GM18858 (cell line): Measurements from ENCODE around the gene ATP7B.
A peak's percentile ranks its signal among the peaks of the same experiment; 100 is the strongest.

Source experiments
- ATAC-seq: cut with Tn5 transposase; IDR thresholded peaks from one replicate; pipeline ENCODE4 v1.9.1; 2021; ENCODE audit not compliant: unreplicated experiment

ATP7B gene

DNA sequence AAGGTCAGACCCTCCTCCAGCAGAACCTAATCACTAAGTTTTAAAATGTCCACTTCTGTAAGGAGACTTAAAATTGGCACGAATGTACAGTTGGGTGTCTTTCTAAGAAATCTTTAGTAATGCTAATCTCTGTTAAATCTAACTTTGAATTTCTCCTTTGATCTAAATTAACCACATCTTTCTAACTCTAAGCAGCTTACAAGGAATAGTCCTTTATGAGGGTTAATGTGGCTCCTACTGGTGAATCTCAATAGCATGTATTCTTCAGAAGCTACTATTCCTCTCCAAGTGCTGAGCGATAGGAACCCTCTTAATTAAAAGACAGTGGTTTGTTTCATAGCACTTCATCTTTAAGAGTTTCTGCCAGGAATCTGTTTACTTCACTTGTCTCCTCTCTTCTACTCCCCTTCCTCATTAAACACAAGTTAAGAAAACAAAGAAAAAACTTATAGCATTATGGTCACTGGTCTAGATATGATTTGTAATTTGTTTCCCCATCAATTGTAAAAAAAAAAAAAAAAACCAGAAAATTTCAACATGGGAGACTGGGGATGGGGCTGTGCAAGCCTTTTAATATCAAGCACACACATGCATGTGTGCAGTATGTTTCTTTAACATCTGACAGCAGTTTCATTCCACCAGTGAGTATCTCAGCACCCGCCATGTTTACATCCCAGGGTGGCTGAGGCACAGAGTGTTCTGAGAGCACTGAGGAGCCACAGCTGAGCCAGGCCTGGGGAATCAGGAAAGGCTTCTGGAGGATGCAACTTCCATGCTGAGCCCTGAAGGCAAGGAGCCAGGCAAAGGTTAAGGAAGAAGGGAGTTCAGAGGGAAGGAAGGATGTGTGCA lies 57.7 kb downstream of the ATP7B start:
- no peak for ATAC-seq

DNA sequence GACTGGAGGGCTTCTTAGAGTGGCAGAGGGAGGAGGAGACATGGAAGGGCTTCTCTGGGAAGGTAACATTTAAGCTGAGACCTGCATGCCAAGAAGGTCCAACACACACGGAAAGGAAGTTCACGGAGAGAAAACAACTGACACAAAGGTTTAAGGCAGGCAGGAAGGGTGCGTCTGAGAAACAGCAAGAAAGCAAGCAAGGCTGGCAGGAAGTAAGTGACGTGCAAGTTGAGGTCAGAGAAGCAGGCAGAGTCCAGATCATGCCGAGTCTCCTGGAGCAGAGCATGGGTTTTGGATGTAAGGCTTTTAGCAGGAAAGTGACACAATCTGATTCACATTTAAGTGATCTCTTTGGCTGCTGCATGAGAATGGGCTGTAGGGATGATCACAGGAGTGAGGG lies 60.5 kb downstream of the ATP7B start:
- no peak for ATAC-seq

DNA sequence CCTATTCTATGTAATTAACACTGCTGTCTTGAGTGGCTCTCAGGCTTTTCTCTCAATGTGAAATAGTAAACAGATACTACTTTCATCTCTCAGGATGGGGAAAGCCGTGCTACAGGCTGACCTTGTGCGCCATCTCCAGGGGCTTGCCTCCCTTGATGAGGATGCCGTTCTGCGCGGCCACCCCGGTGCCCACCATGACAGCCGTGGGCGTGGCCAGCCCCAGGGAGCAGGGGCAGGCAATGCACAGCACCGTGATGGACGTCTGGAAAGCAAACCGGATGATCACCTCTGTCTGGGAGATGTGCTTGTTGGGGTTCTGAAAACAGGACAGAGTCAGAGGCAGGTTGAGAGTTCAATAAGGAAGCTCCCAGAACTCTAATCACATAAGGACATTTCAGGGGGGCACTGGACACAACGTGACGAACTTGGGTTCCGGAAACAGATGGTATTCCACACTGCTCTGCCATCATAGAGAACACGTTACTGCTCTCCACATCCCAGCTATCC lies 65.0 kb downstream of the ATP7B start:
- no peak for ATAC-seq

- ATAC-seq, result peak; percentile 76
Observed at GRCh38 chr13:51945149-51945548, 66.1 kb downstream of the ATP7B start.

- ATAC-seq, result no peak
Observed at GRCh38 chr13:51944428-51944827, 66.8 kb downstream of the ATP7B start.

DNA sequence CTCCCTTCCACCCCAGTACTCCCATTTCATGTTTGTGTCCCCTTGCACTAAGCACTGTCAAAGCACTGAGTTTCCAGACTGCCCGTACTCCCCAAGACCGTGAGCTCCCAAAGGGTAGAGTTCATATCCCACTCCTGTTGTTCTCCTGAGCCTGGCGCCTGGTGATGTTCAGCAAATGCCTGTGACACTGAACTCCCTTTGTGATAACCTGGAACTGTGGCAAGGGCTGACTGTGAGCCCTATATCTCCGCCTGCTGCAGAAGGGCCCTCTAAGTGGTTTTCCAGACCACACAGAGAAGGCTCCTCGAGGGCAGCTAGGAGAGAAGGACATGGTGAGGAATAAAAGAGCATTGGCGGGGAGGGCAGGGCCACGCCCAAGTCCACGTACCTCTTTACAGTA lies 67.5 kb downstream of the ATP7B start:
- ATAC-seq, result no peak

DNA sequence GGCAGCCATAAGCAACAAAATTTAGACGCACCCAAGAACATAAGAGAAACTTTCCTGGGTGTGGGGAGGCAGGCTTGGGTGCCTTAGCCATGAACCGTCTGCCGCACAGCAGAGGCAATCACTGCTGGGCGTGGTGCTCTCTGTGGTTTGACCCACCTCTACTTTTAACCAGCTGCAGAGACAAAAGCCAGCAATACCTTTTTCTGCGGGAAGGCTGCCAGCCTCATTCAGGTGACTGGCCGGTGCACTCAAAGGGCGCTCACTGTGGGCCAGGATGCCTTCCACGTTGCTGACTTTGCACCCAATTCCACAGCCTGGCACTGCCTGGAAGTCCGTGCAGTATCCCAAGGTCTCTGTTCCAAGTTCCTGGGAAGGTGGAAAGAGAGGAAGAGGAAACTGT lies 69.1 kb downstream of the ATP7B start:
- ATAC-seq, result no peak

GRCh38 chr13:51938454-51938853 lies 72.8 kb downstream of the ATP7B start:
- ATAC-seq, result no peak

GRCh38 chr13:51937320-51938290 lies 73.6 kb downstream of the ATP7B start:
- ATAC-seq, result no peak

DNA sequence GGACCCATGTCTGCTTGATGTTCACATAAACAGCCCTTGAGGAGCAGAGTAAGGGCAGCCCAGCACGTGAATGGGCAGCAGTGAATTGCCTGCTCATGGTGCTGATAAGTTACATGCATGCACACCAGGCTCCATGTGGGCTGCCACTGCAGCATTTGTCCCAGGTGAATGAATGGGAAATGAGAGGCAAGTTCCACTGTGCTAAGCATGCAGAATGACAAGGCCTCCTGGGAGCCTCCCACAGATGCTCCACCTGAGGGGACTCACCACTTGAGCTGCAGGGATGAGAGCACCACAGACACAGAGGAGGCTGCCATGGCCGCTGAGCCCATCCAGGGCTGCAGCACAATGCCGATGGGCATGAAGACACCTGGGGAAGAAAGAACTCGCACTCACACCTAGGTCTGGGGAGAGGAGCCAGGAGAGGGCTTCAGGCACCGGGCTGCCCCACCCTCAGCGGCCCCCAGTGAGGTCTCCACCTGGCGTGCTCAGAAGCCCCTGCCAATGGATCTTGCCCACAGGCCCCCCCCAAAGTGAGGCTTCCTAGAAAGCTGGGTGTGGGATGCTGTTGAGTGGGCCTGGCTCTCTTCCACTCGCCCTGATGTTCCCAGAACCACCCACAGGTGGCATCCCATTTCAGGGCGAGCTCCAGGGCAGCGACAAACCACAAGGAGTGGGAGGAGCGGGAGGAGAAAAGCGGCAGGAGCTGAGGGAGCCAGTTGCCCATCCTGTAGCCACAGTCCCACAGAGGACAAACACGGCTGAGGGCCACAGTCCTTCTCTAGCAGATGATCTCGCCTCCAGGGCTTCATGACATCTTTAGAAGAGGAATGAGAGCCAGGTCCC lies 75.7 kb downstream of the ATP7B start:
- no peak for ATAC-seq

DNA sequence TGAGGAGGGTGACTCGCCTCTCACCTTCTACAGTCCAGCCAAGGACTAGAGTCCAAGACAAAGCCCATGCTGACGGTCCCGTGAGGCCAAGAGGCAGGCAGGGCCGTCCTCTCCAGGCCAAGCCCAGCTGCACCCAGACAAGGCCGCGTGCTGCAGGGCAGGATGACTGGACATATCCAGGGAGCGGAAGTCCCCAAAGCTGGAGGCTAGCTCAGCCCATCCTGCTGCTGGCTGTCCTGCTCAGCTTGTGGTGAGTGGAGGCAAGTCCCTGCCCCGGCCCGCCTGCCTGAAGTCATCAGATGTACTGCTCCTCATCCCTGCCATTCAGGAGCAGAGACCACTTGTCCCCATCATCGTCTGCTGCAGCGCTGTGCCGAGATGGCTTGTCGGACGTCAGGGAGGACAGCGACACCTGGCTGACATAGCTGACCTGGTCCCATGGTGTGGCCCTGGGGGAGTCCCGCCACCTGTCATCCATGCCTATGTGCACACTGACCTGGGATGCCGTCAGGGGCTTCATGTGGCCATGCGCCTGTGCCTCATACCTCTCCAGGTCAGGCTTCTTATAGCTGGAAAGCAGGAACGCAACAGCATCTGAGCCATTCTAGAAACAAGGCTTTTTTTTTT lies 76.7 kb downstream of the ATP7B start:
- no peak for ATAC-seq

DNA sequence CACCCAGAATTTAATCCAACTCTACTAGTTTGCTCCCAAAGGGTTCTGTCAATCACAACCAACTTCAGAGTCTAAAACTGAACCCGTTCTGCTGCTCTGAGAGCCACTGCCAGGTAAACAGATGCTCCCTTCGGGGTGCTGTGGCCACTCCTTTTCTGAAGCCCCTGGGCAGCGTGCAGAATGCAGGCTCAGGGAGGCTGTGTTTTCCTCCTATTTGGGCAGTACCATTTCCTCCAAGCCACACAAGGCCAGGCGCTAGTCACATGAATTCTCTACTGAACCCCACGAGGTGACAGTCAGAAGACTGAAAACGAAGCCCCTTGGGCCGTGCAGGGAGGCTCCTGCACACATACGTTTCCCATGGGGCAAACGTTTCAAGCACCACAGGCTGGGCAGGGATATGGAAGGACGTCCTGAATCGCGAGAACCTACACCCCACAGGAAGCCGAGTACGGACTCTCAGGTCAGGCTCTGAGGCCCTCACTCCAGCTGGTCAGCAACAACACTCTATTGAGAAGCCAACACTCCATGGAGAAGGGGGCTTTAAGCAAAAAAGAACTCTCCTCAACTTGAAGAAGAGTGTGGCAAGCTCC lies 77.7 kb downstream of the ATP7B start:
- ATAC-seq, result no peak

- no peak for ATAC-seq
Observed at GRCh38 chr13:51932231-51932630, 79.0 kb downstream of the ATP7B start.

DNA sequence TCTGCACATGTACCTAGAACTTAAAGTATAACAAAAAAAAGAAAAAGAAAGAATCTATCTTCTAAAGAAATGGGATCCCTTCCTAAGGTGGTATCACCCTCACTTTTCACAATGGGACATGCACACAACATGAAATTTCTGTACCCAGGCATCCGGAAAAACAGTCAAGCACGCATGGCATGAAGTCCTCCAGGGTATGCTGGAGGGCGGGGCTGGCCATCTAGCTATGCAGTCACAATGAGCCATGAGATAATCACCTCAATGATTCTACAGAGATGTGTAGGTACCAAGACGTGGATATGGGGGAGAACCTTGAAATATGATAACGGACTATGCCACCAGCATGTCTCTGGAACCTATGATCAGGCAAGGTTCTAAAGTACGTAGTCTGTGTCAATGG lies 79.6 kb downstream of the ATP7B start:
- no peak for ATAC-seq

GRCh38 chr13:51929699-51930098 lies 81.6 kb downstream of the ATP7B start:
- no peak for ATAC-seq

DNA sequence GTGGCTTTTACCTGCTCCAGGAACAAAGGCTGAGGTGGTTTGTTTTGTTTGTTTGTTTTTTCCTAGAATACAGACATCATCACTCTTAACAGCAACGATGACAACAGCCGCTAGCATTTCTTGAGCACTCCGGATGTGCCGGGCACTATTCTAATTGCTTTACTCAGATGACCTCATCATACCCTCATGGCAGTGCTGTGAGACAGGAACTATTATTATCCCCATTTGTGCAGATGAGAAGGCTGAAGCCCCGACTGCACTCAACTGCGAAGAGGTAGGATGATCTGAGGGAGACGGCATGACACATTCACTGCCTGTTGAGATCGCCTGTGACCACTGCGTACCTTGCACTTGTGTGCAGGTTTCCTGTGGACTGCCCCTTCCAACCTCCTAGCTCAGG lies 83.0 kb downstream of the ATP7B start:
- ATAC-seq, result no peak

- no peak for ATAC-seq
Observed at GRCh38 chr13:51927129-51927528, 84.1 kb downstream of the ATP7B start.

DNA sequence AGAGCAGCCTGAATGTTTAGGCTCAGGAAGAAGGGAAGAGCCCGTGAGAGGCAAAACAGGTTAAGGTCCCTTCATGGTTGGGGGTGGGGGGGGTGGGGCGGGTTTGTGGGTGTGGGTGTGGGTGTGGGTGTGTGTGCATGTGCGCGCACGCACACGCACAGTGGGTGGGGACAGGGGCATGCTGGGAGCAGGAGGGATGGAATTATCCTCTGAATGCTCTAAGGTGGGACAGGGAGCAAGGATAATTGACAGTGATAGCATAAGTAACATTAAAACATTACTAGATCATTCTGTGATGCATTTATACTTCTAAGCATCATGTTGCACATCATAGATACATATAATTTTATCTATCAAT lies 84.7 kb downstream of the ATP7B start:
- ATAC-seq, result no peak

- no peak for ATAC-seq
Observed at GRCh38 chr13:51925865-51926527, 85.3 kb downstream of the ATP7B start.
